Liver (tissue), 2 donors: Measurements from ENCODE around the gene TIMMDC1.

Experiments used
- TF ChIP-seq, protein P1 (sequence below): fragments of 150-350 bp; IDR thresholded peaks from 2 replicates; pipeline ENCODE4 v1.5.1; 2017; ENCODE audit warnings: improper control_type of control experiment, low read depth, low read length; ENCODE audit not compliant: missing input control
- TF ChIP-seq, protein P2 (sequence below): IDR thresholded peaks from 2 replicates; pipeline ENCODE4 v1.6.1; 2016; ENCODE audit warnings: antibody characterized with exemption
- donor health status: healthy.

DNA sequence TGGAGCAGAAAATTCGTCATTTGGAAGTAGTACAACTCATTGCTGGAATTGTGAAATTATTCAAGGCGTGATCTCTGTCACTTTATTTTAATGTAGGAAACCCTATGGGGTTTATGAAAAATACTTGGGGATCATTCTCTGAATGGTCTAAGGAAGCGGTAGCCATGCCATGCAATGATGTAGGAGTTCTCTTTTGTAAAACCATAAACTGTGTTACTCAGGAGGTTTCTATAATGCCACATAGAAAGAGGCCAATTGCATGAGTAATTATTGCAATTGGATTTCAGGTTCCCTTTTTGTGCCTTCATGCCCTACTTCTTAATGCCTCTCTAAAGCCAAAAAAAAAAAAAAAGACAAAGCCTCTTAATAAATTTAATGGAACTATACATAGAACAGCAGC lies 5.5 kb upstream of the TIMMDC1 start:
- TF ChIP-seq, protein P1, sequence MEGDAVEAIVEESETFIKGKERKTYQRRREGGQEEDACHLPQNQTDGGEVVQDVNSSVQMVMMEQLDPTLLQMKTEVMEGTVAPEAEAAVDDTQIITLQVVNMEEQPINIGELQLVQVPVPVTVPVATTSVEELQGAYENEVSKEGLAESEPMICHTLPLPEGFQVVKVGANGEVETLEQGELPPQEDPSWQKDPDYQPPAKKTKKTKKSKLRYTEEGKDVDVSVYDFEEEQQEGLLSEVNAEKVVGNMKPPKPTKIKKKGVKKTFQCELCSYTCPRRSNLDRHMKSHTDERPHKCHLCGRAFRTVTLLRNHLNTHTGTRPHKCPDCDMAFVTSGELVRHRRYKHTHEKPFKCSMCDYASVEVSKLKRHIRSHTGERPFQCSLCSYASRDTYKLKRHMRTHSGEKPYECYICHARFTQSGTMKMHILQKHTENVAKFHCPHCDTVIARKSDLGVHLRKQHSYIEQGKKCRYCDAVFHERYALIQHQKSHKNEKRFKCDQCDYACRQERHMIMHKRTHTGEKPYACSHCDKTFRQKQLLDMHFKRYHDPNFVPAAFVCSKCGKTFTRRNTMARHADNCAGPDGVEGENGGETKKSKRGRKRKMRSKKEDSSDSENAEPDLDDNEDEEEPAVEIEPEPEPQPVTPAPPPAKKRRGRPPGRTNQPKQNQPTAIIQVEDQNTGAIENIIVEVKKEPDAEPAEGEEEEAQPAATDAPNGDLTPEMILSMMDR, result no peak
- TF ChIP-seq, protein P2, sequence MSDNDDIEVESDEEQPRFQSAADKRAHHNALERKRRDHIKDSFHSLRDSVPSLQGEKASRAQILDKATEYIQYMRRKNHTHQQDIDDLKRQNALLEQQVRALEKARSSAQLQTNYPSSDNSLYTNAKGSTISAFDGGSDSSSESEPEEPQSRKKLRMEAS, result no peak
